Sigmoid colon (tissue), 7 donors: ENCODE measurements around the gene NAT10. TPM values are rescaled to one million over a fixed set of nuclear protein-coding genes. Genes with fewer than 3 reads are reported as not detected.

Source experiments
- DNase-seq: peaks from one replicate; pipeline ENCODE4 v3.0.0-alpha.2; 2019
- H3K27ac ChIP-seq, 4 donors: fragments of 200-600 bp; sonication (generic); one replicate each; pipeline ENCODE4 v1.5.1; 2016 to 2019; ENCODE audit warnings: mild to moderate bottlenecking in 1 of 4
- H3K27me3 ChIP-seq, 3 donors: fragments of 200-600 bp; sonication (generic); one replicate each; pipeline ENCODE4 v1.5.1; 2019; ENCODE audit warnings: mild to moderate bottlenecking in 1 of 3
- H3K36me3 ChIP-seq, 4 donors: fragments of 200-600 bp; sonication (generic); one replicate each; pipeline ENCODE4 v1.5.1; 2016 to 2019
- H3K4me1 ChIP-seq, 4 donors: fragments of 200-600 bp; sonication (generic); one replicate each; pipeline ENCODE4 v1.5.1; 2017 to 2019
- H3K4me3 ChIP-seq, 4 donors: fragments of 200-600 bp; sonication (generic); one replicate each; pipeline ENCODE4 v1.5.1; 2017 to 2019; ENCODE audit warnings: mild to moderate bottlenecking in 2 of 4, moderate library complexity in 1 of 4
- H3K9me3 ChIP-seq, 4 donors: fragments of 200-600 bp in 3 of 4; sonication (generic) in 3 of 4; one replicate each; pipeline versions ENCODE4 v1.5.1 to v1.6.1; 2013 to 2019
- EP300 ChIP-seq, 4 donors: sonication (generic); formaldehyde crosslinking; IDR thresholded peaks; one replicate each; pipeline ENCODE4 v1.6.1; 2017; ENCODE audit warnings: antibody characterized with exemption in 4 of 4
- POLR2A ChIP-seq, 2 donors: fragments of 450-650 bp; IDR thresholded peaks; one replicate each; pipeline ENCODE4 v1.6.1; 2016; ENCODE audit warnings: antibody characterized with exemption in 2 of 2, mild to moderate bottlenecking in 2 of 2, moderate library complexity in 2 of 2
- POLR2AphosphoS5 ChIP-seq, 4 donors: sonication (generic); formaldehyde crosslinking; IDR thresholded peaks; one replicate each; pipeline ENCODE4 v1.6.1; 2017; ENCODE audit warnings: antibody characterized with exemption in 4 of 4
- WGBS, 2 donors: extraction: QIAGEN DNeasy Blood & Tissue Kit; methylation state at CpG; one replicate each; pipeline ENCODE4 v1.1.7; 2013; 5-methylcytosine and 5-hydroxymethylcytosine counted together
- intact Hi-C: fragments of 100-400 bp; cut with DNase I; formaldehyde crosslinking; loops from one replicate; pipeline ENCODE4 v1.15.1; 2023
- polyA plus RNA-seq, 3 donors: library from polyadenylated mRNA; stranded (reverse); fragments of 200-250 nt; gene quantifications; one replicate each; pipeline ENCODE4 v1.2.3, GENCODE V29; 2013
- total RNA-seq, 4 donors: library from RNA; depleted of rRNA; stranded (reverse); fragments of >200 nt; gene quantifications; one replicate each; pipeline ENCODE4 v1.1.0, GENCODE V29; 2016
- TF ChIP-seq, protein P1 (sequence below), 4 experiments: fragments of 450-650 bp in 3 of 4; fragments of 200-600 bp in 1 of 4; IDR thresholded peaks; one replicate each; pipeline ENCODE4 v1.5.1; 2016 to 2019; ENCODE audit warnings: antibody characterized with exemption in 4 of 4, mild to moderate bottlenecking in 3 of 4, moderate library complexity in 2 of 4
- donor health status: healthy with polysubstance abuse.
- donor health status: Bipolar disorder and iron deficiency.
- donor health status: healthy.

Gene NAT10
- total and polyA plus RNA-seq, 7 donors: 5.3 to 35.4 (median 17.4) TPM

DNA sequence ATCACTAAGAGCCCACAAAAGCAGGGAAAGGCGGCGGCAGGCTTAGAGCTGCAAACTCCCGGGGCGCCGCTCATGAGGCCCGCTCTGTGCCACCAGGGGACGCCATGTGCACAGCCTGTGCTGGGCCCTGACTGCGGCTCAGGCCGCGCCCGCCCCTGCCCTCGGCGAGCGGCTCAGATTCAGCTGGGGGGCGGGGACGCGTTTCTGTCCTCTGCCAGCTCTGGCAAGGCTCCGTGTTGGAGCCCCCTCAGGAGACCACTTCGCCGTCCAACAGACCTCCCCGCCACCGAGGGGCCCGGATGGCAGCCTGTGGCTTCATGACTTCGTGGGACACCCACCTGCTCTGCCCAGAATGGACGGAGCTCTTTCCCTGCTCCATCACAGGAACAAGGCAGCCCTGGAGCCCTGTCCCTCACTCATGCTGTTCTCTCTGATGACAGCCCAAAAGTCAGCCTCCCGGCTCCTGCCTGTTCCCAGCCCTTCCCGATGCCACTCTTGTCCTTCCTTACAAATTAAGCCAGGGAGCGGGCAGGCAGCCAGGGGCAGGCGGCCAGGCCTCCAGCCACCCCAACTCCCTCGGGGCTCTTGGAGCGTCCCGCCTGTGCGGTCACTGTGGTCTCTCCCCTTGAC lies 69.1 kb downstream of the NAT10 start:
- TF ChIP-seq EP300 (IDR thresholded peaks at IDR 0.05): no peak
- TF ChIP-seq, protein P1, sequence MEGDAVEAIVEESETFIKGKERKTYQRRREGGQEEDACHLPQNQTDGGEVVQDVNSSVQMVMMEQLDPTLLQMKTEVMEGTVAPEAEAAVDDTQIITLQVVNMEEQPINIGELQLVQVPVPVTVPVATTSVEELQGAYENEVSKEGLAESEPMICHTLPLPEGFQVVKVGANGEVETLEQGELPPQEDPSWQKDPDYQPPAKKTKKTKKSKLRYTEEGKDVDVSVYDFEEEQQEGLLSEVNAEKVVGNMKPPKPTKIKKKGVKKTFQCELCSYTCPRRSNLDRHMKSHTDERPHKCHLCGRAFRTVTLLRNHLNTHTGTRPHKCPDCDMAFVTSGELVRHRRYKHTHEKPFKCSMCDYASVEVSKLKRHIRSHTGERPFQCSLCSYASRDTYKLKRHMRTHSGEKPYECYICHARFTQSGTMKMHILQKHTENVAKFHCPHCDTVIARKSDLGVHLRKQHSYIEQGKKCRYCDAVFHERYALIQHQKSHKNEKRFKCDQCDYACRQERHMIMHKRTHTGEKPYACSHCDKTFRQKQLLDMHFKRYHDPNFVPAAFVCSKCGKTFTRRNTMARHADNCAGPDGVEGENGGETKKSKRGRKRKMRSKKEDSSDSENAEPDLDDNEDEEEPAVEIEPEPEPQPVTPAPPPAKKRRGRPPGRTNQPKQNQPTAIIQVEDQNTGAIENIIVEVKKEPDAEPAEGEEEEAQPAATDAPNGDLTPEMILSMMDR (IDR thresholded peaks at IDR 0.05): peak; percentile 94 to 97 (median 94)
- Histone ChIP-seq H3K9me3 (no peaks in the 10 kb centered on the region), H3K27ac (peak overlapping the region in 1 of 4 donors; percentile 48), H3K36me3 (peaks cover 0 to 6% (median 0%) of the 10 kb centered on the region in 4 donors), H3K4me3 (peak overlapping the region in 3 of 4 donors; percentile 23 to 39 (median 33)), H3K4me1 (peaks cover 0 to 12% (median 7%) of the 10 kb centered on the region in 4 donors), H3K27me3 (no peaks in the 10 kb centered on the region)
- 12 to 21% methylated on average over 33 of the region's 33 CpGs for WGBS, 2 donors
- peak; percentile 90 for DNase-seq
- intact Hi-C loops: loop anchor here (1.0 to 10.0 kb wide), 5 partner anchors 48 to 260 kb away; partner anchors contain the start of gene CAT

DNA sequence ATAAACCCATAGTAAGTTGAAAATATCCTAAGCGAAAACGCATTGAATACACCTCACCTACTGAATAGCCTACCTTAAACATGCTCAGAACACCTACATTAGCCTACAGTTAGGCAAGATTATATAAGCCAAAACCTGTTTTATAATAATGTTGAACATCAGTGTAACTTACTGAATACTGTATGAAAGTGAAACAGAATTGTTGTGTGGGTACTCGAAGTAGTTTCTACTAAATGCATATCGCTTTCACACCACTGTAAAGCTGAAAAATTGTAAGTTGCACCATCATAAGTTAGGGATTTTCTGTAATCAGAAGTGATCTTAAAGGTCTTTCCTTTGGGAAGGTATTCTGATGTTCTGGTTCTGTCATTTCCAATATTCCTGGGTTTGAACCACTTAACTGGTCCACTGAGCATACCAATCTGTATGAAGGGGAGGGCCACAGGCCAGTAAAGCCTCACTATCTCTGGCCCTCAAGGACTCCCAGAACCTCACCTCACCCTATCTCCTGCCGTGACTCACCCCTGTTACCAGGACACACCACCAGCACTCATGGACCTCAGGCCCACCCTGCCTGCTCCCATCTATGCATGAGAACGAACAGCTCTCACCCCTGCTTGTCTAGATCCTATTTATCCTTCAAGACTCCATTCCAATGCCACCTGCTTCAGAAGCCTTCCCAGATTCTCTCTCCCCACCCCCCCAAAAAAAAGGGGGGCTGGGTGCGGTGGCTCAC lies 70.0 kb downstream of the NAT10 start:
- Histone ChIP-seq H3K36me3 (peaks cover 0 to 5% (median 0%) of the 10 kb centered on the region in 4 donors), H3K4me1 (peaks cover 0 to 20% (median 11%) of the 10 kb centered on the region in 4 donors), H3K27ac (no peak overlapping the region), H3K27me3 (no peaks in the 10 kb centered on the region), H3K9me3 (no peaks in the 10 kb centered on the region), H3K4me3 (no peak overlapping the region)
- no peak for TF ChIP-seq EP300 (IDR thresholded peaks at IDR 0.05)
- DNase-seq: no peak
- intact Hi-C loops: loop anchor here (2.0 to 10.0 kb wide), 4 partner anchors 47 to 259 kb away; partner anchors contain the start of gene CAT
- WGBS, 2 donors: 86 to 88% methylated on average over 7 of the region's 7 CpGs

DNA sequence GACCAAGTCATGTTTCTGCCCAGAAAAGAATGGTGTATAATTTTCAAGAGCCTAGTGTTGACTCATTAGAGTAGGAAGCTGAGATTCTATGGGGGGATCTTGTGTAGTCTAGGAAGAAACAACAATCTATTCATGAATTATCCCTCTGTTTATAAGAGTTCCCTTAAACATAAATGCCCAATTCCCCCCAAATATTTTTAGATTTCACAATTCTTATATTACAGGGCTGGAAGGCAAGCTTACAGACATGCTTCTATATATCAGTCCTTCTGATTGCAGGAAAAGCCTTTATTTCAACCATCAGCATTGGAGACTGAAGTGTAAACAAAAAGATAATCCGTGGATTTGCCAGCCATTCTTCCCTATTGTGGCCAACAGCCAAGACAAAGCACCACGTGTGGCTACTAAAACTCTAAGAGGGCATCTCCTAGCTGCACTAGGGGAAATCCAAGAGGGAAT lies 71.4 kb downstream of the NAT10 start:
- H3K36me3 ChIP-seq: no peaks in the 10 kb centered on the region
- intact Hi-C loops: loop anchor here (5.0 to 10.0 kb wide), 3 partner anchors 46 to 258 kb away; partner anchors contain the start of gene CAT
- no peak overlapping the region for H3K4me3 ChIP-seq
- no peak for TF ChIP-seq POLR2AphosphoS5 (IDR thresholded peaks at IDR 0.05)
- no peak for TF ChIP-seq EP300 (IDR thresholded peaks at IDR 0.05)
- TF ChIP-seq, protein P1 (IDR thresholded peaks at IDR 0.05): no peak
- TF ChIP-seq POLR2A (IDR thresholded peaks at IDR 0.05): no peak
- no peaks in the 10 kb centered on the region for H3K9me3 ChIP-seq
- WGBS, 2 donors: 10 to 53% methylated on average over 2 of the region's 2 CpGs
- H3K27me3 ChIP-seq: no peaks in the 10 kb centered on the region
- peaks cover 0 to 21% (median 12%) of the 10 kb centered on the region in 4 donors for H3K4me1 ChIP-seq
- H3K27ac ChIP-seq: no peak overlapping the region
- no peak for DNase-seq

DNA sequence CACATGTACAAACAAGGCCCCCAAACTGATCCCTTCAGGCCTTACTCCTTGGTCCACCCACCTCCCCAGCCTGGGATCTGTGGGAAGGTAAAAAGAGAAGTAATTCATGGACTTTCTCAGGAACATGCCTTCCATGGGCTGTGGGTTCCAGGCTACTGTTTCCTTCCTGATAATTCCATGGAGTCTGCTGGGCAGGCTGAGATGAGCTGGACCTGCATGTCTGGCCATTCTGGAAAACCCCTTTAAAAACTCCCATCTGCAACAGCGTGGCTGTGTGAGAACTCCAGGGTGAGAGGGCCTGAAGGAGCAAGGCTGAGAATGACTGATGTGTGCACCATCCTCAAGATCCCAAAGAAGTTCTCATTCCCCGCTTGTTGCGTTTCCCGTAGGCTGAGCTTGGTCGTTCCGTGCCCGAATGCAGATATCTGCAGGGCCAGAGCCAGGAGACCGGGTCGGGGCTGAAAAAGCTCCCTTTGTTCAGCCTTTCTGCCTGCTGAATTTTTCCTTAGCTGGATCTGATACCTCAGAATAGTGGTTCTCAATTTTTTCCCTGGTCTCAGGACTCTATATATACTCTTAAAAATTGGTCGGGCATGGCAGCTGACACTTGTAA lies 72.9 kb downstream of the NAT10 start:
- intact Hi-C loops: loop anchor here (5.0 to 10.0 kb wide), 3 partner anchors 44 to 256 kb away; partner anchors contain the start of gene CAT
- peaks cover 0 to 26% (median 13%) of the 10 kb centered on the region in 4 donors for H3K4me1 ChIP-seq
- no peak for DNase-seq
- H3K27me3 ChIP-seq: no peaks in the 10 kb centered on the region
- H3K9me3 ChIP-seq: no peaks in the 10 kb centered on the region
- H3K27ac ChIP-seq: no peak overlapping the region
- WGBS, 2 donors: 95 to 96% methylated on average over 10 of the region's 10 CpGs
- no peak overlapping the region for H3K4me3 ChIP-seq
- no peaks in the 10 kb centered on the region for H3K36me3 ChIP-seq
- TF ChIP-seq POLR2A (IDR thresholded peaks at IDR 0.05) (no peak), EP300 (IDR thresholded peaks at IDR 0.05) (no peak), POLR2AphosphoS5 (IDR thresholded peaks at IDR 0.05) (no peak)

DNA sequence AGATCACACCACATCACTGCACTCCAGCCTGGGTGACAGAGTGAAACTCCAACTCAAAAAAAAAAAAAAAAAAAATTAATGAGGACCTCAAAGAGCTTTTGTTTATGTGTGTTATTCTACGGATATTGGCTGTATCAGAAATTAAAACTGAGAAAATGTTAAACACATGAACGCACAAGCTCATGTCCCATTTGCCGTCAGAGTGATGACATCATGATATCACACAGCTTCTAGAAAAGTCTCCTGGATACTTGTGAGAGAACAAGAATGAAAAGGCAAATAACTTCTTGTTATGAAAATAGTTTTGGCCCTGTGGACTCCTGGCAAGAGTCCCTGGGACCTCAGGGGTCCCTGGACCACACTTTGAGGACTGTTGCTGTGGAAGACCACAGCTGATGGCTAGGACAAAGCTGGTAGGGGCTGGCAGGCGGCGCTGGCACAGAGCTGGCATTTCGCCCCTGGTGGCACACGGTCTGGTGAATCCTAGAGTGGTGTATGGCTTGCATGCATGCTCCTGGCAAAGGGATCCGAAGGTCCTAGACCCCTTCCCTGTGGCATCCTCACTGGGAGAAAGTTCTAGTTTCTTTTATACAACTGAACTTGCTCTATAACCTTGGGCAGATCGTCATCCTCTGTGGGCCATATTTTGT lies 73.7 kb downstream of the NAT10 start:
- Histone ChIP-seq H3K36me3 (no peaks in the 10 kb centered on the region), H3K4me3 (no peak overlapping the region), H3K27ac (no peak overlapping the region), H3K9me3 (no peaks in the 10 kb centered on the region), H3K4me1 (peaks cover 0 to 29% (median 17%) of the 10 kb centered on the region in 4 donors), H3K27me3 (no peaks in the 10 kb centered on the region)
- 89 to 91% methylated on average over 9 of the region's 9 CpGs for WGBS, 2 donors
- no peak for TF ChIP-seq POLR2A (IDR thresholded peaks at IDR 0.05)
- TF ChIP-seq EP300 (IDR thresholded peaks at IDR 0.05): no peak
- no peak for TF ChIP-seq POLR2AphosphoS5 (IDR thresholded peaks at IDR 0.05)
- TF ChIP-seq, protein P1 (IDR thresholded peaks at IDR 0.05): no peak
- intact Hi-C loops: loop anchor here (5.0 to 10.0 kb wide), 3 partner anchors 43 to 256 kb away; partner anchors contain the start of gene CAT
- no peak for DNase-seq
